GM19328 (cell line): ENCODE results near the gene CD22.

Experiments
- ATAC-seq: cut with Tn5 transposase; IDR thresholded peaks from one replicate; pipeline ENCODE4 v1.9.1; 2021; ENCODE audit warnings: mild to moderate bottlenecking, moderate library complexity; ENCODE audit not compliant: unreplicated experiment

CD22 gene

GRCh38 chr19:35295792-35296462 lies 33.1 kb upstream of the CD22 start:
- ATAC-seq: no peak

GRCh38 chr19:35296644-35297514 lies 32.1 kb upstream of the CD22 start:
- ATAC-seq: no peak

- ATAC-seq: no peak
These were observed 31.5 kb upstream of the CD22 start for GRCh38 chr19:35297515-35297848.

GRCh38 chr19:35297922-35298321 lies 31.1 kb upstream of the CD22 start:
- ATAC-seq: no peak

- no peak for ATAC-seq
These were observed 30.4 kb upstream of the CD22 start for GRCh38 chr19:35298561-35298972.

GRCh38 chr19:35299523-35300338 lies 29.3 kb upstream of the CD22 start:
- no peak for ATAC-seq

GRCh38 chr19:35300339-35300649 lies 28.7 kb upstream of the CD22 start:
- ATAC-seq: no peak

- no peak for ATAC-seq
These were observed 27.0 kb upstream of the CD22 start for GRCh38 chr19:35301961-35302360.

GRCh38 chr19:35302446-35302845 lies 26.5 kb upstream of the CD22 start:
- no peak for ATAC-seq

GRCh38 chr19:35303357-35303915 lies 25.6 kb upstream of the CD22 start:
- no peak for ATAC-seq

GRCh38 chr19:35304036-35304435 lies 25.0 kb upstream of the CD22 start:
- ATAC-seq: no peak

GRCh38 chr19:35305181-35305580 lies 23.8 kb upstream of the CD22 start:
- ATAC-seq: no peak

GRCh38 chr19:35306473-35307246 lies 22.3 kb upstream of the CD22 start:
- no peak for ATAC-seq

GRCh38 chr19:35307931-35308330 lies 21.1 kb upstream of the CD22 start:
- no peak for ATAC-seq

- no peak for ATAC-seq
These were observed 20.1 kb upstream of the CD22 start for GRCh38 chr19:35308910-35309309.

- ATAC-seq: no peak
These were observed 19.3 kb upstream of the CD22 start for GRCh38 chr19:35309481-35310279.

- ATAC-seq: no peak
These were observed 18.7 kb upstream of the CD22 start for GRCh38 chr19:35310331-35310730.

- ATAC-seq: no peak
These were observed 18.0 kb upstream of the CD22 start for GRCh38 chr19:35310811-35311465.

- ATAC-seq: no peak
These were observed 16.9 kb upstream of the CD22 start for GRCh38 chr19:35311901-35312665.
